Measurements from ENCODE around the gene CCDC12.

DNA sequence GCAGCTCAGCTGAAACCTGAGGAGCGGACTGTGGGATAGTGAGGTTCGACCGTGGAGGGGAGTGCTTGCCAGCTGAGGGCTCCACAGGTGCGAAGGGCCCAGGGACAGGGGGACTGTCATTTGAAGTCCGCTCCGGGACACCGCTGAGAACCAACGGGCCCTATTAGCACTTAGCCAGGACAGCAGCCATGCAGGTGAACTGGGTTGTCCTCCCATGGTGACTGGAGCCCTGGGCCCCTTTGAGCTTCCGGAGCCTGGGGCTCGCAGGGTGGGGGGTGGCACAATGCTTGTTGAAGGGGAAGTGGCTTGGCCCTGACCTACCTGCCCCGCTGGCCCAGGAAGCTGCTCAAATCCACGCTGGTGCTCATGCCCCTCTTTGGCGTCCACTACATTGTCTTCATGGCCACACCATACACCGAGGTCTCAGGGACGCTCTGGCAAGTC is 74.3 kb downstream of the CCDC12 start:
- TF ChIP-seq, protein P1, sequence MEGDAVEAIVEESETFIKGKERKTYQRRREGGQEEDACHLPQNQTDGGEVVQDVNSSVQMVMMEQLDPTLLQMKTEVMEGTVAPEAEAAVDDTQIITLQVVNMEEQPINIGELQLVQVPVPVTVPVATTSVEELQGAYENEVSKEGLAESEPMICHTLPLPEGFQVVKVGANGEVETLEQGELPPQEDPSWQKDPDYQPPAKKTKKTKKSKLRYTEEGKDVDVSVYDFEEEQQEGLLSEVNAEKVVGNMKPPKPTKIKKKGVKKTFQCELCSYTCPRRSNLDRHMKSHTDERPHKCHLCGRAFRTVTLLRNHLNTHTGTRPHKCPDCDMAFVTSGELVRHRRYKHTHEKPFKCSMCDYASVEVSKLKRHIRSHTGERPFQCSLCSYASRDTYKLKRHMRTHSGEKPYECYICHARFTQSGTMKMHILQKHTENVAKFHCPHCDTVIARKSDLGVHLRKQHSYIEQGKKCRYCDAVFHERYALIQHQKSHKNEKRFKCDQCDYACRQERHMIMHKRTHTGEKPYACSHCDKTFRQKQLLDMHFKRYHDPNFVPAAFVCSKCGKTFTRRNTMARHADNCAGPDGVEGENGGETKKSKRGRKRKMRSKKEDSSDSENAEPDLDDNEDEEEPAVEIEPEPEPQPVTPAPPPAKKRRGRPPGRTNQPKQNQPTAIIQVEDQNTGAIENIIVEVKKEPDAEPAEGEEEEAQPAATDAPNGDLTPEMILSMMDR (IDR thresholded peaks at IDR 0.05): no peak
- TF ChIP-seq POLR2A (IDR thresholded peaks at IDR 0.05): no peak
